NCI-H446 (cell line): Measurements from ENCODE around the gene ASB18.

Experiments
- DNase-seq, 2 experiments: peaks; one replicate each; lab custom pipeline; 2025; lab: John Stamatoyannopoulos, UW

The ASB18 gene

DNA sequence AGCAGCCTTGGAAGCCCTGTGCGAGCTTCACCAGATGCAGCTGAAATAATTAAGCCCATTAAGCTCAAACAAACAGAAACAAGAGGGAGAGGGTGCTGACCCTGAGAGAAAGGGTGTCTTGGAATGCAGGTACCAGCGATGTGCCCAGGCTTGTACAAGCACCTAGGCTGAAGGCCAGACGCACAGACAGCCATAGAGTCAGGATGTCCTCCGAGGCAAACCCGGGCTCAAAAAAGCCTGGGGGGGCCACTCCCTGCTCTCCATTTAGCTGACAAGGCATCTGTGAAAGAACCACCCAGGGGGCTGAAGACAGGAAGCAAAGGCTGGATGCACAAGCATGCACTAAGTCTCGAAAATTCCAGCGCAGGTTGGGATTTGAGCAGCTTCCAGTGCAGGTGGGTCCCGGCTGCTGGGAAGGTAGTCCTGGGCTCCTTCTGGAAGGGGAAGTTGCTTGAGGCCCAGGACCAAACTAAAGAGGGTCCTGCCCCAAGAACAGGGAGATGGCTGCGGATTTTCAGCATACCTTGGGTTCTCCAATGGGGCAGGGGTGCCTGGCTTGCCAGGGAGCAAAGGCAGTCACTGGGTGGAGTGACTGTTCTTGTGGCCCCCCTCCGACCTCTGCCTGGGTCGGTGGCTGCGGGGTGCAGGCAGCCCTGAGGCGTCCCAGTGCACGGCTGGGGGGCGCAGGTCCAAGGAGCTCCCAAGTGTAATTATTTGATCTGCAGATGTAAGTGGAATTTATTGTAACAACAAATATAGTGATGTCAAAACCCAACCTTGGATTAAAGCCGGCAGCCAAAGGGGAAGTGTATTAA is 102.0 kb downstream of the ASB18 start:
- DNase-seq = no peak

DNA sequence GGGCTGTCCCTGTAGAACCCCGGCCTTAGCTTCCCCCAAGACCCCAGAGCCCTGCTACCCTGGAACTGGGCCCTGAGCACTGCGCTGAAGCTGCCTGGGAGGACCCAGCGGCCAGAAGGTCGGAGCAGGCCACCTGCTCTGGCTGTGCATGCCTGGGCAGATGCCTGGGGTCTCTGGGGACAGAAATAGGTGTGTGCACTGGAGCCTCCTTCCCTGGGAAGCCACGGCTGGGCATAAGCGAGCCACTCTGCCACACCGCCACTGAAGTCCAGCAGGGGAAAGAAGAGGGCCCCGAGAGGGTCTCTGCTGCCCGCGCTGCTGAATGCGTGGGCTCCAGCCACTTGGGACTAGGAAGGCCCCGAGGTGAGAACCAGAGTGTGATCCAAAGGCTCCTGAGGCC is 102.7 kb downstream of the ASB18 start:
- DNase-seq = no peak

DNA sequence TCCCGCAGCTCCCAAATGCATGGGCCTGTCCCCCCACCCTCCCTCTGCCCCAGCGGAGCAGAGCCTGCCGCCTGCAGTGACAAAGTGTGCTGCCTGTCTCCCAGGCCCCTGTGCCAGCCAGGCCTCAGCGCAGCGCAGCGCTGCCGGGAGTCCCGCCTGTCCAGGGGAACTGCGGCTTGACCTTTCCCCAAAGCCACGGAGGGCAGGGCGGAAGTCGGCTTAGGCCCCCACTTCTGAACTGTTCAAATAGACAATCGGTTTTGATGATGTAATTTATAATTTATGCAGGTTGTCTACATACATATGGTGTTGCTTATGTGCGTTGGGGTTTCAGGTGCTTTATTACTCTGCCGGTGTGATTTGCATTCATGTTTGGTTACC is 103.1 kb downstream of the ASB18 start:
- DNase-seq = no peak

GRCh38 chr2:236160366-236161081 is 103.7 kb downstream of the ASB18 start:
- no peak for DNase-seq

DNA sequence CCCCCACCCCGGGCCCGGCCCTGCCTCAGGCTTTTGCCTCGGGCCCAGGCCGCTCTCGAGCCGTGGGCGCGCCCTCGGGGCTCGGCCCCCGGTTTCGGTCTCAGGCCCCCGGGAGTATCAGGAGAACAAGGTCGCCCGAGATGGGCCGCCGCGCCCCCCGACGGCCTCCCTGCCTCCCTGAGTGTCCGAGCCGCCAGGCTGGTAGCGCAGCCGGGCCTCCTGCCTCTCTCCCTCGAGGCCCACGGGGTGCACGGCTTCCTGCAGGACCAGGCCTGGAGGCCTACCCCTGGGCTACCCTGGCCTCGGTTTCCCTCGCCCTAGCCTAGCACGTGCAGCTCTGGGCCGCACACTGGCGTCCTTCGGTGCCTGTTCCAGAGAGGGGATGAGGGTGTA is 104.4 kb downstream of the ASB18 start:
- no peak for DNase-seq

DNA sequence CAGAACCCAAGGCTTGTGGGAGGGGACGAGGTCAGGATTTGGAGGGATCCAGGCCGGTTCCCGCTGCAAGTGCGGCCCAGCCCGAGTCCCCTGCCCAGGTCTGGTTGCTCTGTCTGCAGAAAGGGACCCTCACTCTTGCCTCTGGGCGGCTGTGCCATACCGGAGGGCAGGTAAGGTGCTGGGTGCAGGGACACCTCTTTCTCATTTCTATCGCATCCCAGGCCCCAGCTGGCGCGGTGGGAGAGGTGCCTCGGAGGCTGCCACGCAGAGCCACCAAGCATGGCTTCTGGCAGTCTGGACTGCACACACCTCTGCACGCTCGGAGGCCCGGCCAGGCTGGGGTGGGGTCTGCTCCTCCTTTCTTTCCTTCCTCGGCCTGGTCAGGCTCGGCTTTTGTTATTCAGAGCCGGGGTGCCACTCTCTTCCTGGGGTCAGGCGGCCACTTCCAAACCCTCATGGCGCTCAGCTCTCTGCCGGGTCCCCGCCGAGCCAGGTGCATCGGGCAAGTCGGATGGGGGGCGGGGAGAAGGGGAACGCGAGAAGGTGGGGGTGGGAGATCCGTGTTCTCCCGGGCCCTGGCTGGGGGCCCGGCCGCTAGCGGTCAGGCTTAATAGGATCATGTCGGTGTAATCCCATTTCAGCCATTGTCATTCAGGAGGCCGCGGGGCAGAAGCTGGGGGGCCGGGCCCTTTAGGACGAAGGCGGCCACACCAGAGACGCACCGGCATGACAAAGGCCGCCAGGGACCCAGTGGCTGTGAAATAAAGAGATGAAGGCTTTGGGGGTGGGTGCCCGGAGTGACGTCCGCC is 105.0 kb downstream of the ASB18 start:
- no peak for DNase-seq

DNA sequence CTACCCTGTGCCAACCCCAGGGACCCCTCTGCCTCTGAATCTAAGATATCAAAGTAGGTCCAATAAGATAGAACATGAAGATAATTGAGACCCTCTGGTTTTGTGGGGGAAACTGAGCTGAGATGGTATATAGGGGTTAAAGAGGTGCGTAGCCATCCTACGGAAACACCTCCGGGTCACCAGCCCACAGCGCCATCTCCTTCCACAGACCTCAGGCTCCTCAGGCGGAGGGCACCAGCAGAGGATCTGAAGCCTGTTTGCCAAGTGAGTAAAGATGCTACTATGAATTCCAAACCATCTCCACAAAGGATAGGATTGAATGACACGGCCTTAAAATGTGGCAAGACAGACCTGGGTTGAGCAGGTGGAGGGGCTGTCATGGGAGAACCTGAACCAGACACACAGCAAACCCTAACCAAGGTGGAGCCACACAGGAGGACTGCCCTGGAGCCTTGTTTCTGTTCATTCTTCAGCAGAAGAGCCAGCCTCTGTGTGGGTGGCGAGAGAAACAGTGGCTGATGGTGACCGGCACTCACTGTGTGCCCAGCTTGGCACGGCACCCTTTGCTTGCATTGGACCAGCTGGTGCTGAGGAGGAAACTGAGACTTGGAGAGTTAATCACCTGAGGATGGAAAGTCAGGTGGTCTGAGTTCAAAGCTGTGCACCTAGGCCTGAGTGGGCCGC is 106.2 kb downstream of the ASB18 start:
- DNase-seq = no peak

GRCh38 chr2:236157366-236157765 is 106.8 kb downstream of the ASB18 start:
- DNase-seq = no peak

DNA sequence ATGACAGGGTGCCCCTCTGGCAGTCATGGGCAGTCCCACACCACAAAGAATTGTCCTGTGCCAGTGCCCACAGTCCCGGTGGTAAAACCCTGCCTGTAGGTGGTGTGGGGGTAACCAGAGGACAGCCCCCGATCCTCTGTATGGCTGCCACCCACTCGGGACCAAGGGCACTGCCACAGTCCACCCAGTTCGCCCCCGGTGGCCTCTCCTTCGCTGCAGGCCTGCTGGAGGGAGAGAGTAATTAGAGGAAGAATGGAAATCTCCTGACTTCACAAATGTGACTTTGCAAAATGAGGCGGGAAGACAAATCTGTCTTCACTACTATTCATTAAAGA is 107.4 kb downstream of the ASB18 start:
- DNase-seq = no peak

- no peak for DNase-seq
These were observed 107.9 kb downstream of the ASB18 start for GRCh38 chr2:236156095-236156859.

DNA sequence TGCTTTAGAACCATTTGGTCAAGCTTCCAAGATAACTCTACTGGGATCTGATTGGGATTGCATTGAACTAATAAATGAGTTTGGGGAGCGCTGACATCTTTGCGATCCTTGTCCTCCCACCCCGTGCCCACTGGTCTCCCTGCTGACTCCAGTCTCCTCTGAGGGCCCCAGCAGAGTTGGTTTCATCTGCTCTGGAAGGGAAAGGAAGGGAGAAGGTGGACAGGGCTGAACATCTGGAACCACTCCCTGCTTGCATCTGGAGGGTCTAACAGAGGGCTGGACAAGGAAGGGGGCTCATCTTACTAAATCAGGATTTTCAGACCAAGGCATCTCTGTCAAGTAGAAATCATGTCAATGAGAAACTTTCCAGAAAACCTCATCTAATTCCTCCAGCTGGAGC is 108.8 kb downstream of the ASB18 start:
- DNase-seq = no peak

GRCh38 chr2:236146436-236146835 is 117.8 kb downstream of the ASB18 start:
- DNase-seq = no peak

DNA sequence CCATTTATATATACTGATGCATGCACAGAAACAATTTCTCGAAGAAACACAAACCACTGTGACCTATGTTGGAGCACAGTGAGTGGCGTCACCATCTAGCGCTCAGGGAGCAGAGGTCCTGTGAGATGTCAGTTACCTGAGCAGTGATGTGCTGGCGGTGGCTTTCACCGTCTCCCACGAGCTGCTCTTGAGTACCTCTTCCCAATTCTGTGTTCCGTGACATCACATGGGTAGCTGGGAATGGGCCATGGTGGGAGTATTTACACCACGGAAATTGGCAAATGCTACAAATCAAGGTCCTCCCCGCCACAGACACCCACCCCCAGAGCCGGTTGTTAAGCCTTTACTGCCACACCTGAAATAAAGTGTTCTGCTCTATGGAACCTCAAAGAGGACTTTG is 120.4 kb downstream of the ASB18 start:
- no peak for DNase-seq
